GM18508 (cell line): ENCODE data around the gene KATNB1.
"Not testable (repeated sequence)": the region's sequence is repeated elsewhere in the genome, so short reads cannot be mapped to it uniquely, and the experiment has no call there.

Experiments used
- ATAC-seq: cut with Tn5 transposase; IDR thresholded peaks from one replicate; pipeline ENCODE4 v1.9.1; 2021; ENCODE audit warnings: moderate number of reproducible peaks; ENCODE audit not compliant: insufficient read depth, unreplicated experiment

The KATNB1 gene

DNA sequence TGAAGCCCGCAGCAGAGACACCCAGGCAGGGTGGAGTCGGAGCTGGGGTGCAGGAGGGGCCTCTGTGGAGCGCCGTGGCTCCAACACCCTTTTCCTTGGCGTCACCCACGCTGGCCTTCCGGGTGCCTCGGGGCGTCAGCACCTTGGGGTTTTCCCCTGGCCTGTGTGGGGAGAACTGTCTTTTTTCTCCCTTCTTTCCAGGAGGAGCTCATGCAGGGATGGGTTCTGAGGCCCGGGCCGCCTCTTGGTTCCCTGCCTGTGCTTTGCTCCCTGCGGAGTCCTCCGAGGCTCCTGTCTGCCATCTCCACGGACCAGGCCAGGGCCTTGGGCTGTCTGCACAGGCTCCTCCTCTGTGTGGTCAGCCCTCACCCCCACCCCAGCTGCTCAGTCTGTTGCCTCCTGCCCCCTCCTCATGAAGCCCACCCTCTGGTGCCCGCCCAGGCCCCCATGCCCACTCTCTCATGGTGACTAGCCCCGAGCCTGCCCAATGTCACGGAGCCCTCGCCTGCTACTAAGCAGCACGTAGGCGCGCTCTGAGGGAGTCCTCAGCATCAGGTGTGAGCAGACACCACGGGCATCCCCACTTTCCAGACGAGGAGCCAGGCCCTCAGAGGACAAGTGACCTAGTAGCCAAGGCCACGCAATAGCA lies 5.0 kb downstream of the KATNB1 start:
- ATAC-seq, result no peak

DNA sequence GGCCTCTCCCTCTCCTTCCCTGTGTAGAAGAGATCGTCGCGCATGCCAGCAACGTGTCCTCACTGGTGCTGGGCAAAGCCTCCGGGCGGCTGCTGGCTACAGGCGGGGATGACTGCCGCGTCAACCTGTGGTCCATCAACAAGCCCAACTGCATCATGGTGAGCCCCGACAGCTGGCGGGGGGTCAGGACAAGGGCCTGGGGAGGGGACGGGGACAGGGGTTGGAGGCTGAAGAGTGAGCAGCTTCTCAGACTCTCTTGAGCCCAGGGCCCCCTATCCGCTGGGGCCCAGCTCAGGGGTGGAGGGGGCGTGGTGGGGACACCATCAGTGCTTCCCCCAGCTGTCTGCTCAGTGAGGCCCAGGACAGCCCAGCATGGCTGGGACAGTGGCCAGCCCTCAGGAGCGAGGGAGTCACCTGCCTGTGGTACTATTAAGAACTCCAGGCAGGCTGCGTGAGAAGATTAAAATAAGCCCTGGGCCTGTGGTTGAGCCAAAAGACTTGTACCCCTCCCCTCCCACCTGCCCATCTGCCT lies 6.2 kb downstream of the KATNB1 start:
- no peak for ATAC-seq

GRCh38 chr16:57742543-57742942 lies 7.0 kb downstream of the KATNB1 start:
- no peak for ATAC-seq

DNA sequence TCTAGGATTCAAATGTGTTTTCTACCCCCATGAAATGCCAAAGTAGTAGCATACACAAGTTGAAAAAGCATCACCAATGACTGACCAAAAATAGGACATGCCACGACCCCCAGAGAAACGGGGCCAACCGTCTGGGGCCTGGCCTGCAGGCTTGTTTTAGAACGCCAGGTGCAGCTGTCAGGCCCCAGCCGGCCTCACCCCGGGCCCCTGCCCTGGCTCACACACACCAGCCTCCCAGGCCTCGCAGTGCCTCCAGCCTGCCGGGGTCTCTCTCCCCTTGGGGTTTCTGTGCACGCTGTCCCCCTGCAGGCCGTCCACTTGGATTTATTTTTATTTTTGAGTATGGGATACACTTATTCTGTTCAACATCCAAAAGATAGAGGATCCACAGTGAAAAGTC lies 7.9 kb downstream of the KATNB1 start:
- no peak for ATAC-seq

- no peak for ATAC-seq
Observed at GRCh38 chr16:57743886-57744641, 8.5 kb downstream of the KATNB1 start.

DNA sequence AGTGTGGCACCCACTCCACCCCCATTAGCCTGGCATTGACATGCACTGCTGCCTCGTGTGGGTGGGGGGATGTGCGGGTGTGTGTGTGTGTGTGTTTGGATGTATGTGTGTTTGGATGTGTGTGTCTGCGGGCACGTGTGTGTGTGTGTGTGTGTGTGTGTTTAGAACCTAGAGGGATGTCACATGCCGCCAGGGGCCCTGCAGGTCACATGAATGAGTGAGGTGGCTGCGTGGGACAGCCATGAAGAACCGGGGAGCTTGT lies 9.0 kb downstream of the KATNB1 start:
- ATAC-seq, result no peak

- no peak for ATAC-seq
Observed at GRCh38 chr16:57745768-57746167, 10.2 kb downstream of the KATNB1 start.

DNA sequence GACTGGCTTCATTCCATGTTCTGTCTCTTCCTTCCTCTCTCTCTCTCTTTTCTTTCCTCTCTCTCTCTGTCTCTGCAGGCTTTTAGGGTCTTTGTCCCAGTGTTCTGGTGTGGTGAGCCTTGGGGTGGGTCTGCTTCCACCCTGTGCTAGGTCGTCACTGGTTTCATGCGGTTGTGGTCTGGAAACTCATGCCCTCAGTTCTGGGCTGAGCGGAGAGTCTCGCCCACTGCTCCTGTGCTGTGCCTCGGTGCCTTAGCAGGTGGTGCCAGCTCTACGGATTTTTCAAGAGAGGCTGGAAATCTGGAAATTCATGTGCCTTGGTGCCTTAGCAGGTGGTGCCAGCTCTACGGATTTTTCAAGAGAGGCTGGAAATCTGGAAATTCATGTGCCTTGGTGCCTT lies 10.7 kb downstream of the KATNB1 start:
- not testable (repeated sequence) for ATAC-seq

DNA sequence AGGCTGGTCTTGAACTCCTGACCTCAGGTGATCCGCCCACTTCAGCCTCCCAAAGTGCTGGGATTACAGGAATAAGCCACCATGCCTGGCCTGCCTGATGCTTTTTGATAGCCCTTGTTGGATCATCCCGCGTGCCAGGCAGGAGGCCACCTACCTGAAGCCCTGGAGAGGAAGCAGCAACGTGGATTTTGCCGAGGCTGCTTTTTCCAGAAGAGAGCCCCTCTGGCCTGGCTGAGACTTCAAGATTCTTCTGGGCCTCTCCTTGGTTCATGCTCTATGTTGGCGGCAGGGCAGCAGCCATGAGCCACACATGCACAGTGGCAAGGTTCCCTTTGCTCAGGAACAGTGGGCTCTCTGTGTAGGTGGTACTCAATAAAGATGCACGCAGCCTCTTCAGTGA lies 11.5 kb downstream of the KATNB1 start:
- ATAC-seq, result no peak

DNA sequence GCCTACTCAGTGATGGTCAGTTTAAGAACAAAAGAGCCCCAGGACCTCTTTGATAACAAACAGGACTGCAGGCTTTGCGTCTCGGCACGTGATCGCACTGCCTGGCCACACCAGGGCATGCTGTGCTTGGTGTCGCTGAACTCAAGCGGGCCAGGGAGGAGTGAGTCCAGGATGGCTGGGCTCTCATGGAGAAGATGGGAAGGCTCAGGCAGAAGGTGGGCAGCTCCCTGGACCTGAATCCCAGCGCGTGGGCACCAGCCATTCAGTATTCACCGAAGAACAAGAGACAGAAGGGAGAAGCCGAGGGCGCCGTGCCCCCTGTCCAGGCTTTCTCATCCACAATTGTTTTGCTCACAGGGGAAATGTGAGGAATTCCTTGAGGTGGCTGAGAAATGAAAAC lies 11.9 kb downstream of the KATNB1 start:
- ATAC-seq, result no peak

- ATAC-seq, result no peak
Observed at GRCh38 chr16:57747996-57748395, 12.4 kb downstream of the KATNB1 start.

DNA sequence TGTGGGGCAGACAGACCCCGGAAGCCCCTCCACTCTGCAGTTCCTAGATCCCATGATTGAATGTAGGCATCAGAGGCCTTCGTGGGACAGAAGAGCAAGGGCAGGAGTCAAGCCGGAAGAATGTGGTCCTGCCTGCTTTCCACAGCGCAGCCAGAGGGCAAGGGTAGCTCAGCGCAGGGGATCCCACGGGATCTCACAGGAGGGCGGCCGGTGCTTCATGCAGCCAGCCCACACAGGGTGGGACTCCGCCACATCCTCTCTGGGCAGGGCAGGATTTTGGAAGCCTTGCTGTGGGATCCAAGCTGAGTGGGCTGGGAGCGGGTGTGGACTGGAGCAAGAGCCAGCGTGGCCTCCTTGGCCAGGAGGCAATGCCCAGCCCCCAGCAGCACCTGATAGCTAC lies 13.0 kb downstream of the KATNB1 start:
- ATAC-seq, result no peak

- no peak for ATAC-seq
Observed at GRCh38 chr16:57749101-57749692, 13.6 kb downstream of the KATNB1 start.

DNA sequence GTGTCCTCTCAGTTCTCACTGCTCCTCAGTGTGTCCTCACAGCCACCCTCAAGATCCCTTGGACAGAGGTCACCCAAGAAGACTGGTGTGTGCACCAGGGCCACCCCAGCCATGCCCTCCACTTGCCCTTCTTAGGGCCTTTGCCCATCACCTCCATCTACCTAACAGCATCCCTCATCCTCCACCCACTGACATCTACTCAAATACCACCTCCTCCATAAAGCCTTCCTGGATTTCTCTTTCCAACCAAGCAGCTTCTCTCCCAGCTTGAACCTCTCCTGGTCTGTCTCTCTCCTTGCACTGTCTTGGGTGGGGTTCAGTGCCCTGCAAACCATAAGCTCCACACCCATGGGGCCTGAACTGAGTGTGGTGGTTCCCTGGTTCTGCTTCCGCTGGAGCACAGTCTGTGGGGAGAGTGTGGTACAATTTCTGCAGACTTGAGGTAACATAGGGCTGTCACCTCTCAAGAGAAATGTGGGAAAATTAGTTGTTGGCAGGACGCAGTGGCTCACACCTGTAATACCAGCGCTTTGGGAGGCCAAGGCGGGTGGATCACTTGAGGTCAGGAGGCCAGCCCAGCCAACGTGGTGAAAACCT lies 14.4 kb downstream of the KATNB1 start:
- no peak for ATAC-seq

- ATAC-seq, result no peak
Observed at GRCh38 chr16:57750796-57751538, 15.4 kb downstream of the KATNB1 start.

DNA sequence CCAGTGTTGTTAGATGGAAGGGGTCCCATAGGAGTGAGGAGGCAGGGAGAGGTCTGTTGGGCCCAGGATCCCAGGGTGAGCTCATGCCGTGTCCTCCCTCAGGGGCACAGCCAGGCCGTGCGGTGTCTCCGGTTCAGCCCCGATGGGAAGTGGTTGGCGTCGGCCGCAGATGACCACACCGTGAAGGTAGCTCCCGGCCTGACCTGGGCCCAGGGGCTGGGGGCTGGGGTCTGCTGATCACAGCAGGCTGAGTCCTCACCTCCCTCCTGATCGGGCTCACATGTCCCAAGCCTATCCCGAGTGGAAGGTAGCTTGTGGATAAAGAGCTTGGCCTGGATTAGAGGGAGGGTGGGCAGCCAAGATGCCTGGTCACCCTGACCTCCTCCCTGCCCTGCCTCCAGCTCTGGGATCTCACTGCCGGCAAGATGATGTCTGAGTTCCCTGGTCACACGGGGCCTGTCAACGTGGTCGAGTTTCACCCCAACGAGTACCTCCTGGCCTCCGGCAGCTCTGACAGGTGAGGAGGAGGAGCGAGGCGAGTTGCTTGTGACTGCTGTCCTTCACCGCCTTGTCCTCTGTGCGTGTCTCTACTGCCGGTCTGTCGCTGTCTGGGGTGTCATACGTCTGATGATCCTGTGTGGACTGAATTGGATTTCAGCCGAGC lies 16.1 kb downstream of the KATNB1 start:
- ATAC-seq, result no peak

DNA sequence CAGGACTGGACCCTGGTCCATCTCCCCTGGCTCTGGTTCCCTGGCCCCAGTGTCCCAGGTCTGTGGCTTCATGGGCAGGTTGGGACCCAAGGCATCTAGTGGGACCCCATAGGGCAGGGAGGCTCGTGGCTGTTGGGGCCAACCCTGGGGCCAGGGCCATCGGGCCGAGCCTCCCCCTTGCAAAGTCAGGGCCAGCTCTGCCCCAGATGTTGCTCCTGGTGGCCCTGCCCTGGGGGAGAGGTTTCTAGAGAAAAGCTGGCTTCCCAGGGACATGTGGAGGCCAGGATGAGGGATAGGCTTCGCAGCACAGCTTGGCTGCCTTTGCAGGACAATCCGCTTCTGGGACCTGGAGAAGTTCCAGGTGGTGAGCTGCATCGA lies 16.6 kb downstream of the KATNB1 start:
- ATAC-seq, result no peak

- no peak for ATAC-seq
Observed at GRCh38 chr16:57752581-57753447, 17.2 kb downstream of the KATNB1 start.
